Neutrophil (primary cell): ENCODE results near the gene DTX4.
"Not testable (repeated sequence)": the region's sequence is repeated elsewhere in the genome, so short reads cannot be mapped to it uniquely, and the experiment has no call there.

Experiments used
- H3K27ac ChIP-seq: fragments of 200-600 bp; sonication (generic); 2 replicates; pipeline ENCODE4 v1.5.1; 2016; ENCODE audit warnings: mild to moderate bottlenecking, moderate library complexity
- H3K27me3 ChIP-seq: fragments of 200-600 bp; sonication (generic); 2 replicates; pipeline ENCODE4 v1.6.0; 2016; ENCODE audit warnings: mild to moderate bottlenecking
- H3K36me3 ChIP-seq: fragments of 200-600 bp; sonication (generic); 2 replicates; pipeline ENCODE4 v1.5.1; 2017
- H3K4me1 ChIP-seq, 2 experiments: fragments of 200-600 bp in 1 of 2; sonication (generic) in 1 of 2; 1 replicate in 1 of 2; 2 replicates in 1 of 2; pipeline versions ENCODE4 v1.5.1 to v1.6.1; 2013 to 2016; ENCODE audit warnings: low read depth in 1 of 2, low read length in 1 of 2, mild to moderate bottlenecking in 1 of 2, moderate library complexity in 1 of 2; ENCODE audit not compliant: control insufficient read depth in 1 of 2, insufficient read depth in 1 of 2
- H3K4me3 ChIP-seq, 2 experiments: fragments of 200-600 bp in 1 of 2; sonication (generic) in 1 of 2; 1 replicate in 1 of 2; 2 replicates in 1 of 2; pipeline ENCODE4 v1.5.1; 2013 to 2016; ENCODE audit warnings: low read depth in 1 of 2, low read length in 1 of 2, mild to moderate bottlenecking in 1 of 2, moderate library complexity in 1 of 2
- H3K9me3 ChIP-seq: fragments of 200-600 bp; sonication (generic); 2 replicates; pipeline ENCODE4 v1.5.1; 2016
- TF ChIP-seq, protein P1 (sequence below): fragments of 200-600 bp; sonication (generic); IDR thresholded peaks from 2 replicates; pipeline ENCODE4 v1.5.1; 2016; ENCODE audit warnings: antibody characterized with exemption

DTX4 gene

DNA sequence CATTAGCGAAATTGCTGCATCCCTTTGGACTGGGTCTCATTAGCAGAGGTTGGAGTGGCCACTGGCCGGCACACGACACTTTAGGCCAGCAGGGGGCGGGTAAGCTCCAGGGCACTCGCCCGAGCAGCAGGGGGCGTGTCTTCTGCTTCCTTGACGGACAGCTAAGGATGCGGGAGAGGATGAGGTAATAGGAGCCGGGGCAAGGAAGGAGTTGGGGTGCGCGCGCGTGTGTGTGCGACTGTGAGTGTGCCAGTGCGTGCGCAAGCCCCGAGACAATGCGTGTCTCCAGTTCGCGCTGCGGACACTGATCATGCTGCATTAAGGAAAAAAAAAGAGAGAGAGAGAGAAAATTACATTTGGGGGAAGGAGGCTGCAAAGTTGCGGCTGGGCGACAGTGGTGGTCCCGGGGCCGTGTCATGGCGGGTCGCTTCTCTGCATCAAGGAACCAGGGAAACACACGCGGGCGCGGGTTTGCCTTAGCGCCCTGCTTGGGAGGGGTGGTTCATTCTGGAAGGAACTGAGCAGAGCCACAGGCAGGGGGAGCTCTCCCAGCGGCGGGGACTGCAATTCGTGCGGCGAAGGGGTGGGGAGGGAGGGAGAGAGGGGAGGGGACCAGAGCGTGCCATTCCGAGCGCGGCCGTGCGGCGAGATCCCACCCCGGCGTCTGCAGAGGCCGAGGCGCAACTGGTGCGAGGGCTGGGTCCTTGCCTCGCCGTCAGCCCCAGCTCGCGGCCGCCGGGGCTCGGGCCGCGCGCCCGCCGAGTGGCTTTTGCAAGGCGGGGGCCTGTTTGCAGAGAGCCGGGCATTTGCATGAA lies at the start of gene DTX4:
DTX4 (plus strand) TSS at position 625 of the 815 bp plus-strand sequence. CDS start 464 bp downstream, outside the sequence.
- peak within 1 kb of the TSS; percentile 81 for H3K27ac ChIP-seq
- no peaks in the 10 kb centered on the region for H3K9me3 ChIP-seq
- H3K27me3 ChIP-seq = peaks cover 43% of the 10 kb centered on the region
- H3K4me3 ChIP-seq = peak within 1 kb of the TSS; percentile 76 to 95
- TF ChIP-seq, protein P1, sequence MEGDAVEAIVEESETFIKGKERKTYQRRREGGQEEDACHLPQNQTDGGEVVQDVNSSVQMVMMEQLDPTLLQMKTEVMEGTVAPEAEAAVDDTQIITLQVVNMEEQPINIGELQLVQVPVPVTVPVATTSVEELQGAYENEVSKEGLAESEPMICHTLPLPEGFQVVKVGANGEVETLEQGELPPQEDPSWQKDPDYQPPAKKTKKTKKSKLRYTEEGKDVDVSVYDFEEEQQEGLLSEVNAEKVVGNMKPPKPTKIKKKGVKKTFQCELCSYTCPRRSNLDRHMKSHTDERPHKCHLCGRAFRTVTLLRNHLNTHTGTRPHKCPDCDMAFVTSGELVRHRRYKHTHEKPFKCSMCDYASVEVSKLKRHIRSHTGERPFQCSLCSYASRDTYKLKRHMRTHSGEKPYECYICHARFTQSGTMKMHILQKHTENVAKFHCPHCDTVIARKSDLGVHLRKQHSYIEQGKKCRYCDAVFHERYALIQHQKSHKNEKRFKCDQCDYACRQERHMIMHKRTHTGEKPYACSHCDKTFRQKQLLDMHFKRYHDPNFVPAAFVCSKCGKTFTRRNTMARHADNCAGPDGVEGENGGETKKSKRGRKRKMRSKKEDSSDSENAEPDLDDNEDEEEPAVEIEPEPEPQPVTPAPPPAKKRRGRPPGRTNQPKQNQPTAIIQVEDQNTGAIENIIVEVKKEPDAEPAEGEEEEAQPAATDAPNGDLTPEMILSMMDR = peak; percentile 92
- H3K4me1 ChIP-seq = peaks cover 23 to 26% of the 10 kb centered on the region in 2 experiments
- H3K36me3 ChIP-seq = peaks cover 7% of the 10 kb centered on the region

DNA sequence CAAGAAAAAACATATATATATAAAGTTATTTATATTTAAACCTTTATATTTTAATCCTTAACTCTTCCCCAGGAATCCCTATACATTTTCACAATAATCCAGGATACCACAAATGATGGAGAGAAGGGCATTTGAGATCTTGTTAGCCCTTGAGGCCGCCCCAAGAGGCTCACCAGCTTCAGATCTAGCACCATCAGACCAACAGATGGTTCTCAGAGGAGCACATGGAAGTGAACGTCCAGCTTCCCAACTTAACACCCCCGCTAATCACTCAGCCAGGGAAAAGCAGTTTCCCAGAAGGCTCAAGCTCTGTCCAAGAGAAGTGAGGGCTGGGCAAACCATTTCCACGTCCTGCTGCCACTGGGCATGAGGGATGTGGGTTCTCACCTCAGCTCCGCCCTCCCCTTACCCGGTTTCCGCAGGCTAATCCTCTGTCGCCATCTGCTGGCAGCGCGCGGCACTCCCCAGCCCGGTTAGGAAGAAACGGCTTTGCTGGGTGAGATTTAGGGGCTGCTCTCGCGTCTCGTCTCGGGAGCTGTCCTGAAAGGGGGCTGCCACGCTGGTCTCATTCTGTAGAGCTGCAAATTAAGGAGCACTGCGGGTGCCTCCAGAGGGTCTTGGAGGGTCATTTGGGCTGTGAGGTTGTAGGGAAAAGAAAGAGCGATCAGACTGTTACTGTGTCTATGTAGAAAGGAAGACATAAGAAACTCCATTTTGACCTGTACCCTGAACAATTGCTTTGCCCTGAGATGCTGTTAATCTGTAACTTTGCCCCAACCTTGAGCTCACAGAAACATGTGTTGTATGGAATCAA lies 36.1 kb upstream of the DTX4 start:
- TF ChIP-seq, protein P1 = peak; percentile 97
- Histone ChIP-seq H3K36me3 (no peaks in the 10 kb centered on the region), H3K27me3 (no peaks in the 10 kb centered on the region), H3K9me3 (no peaks in the 10 kb centered on the region), H3K27ac (no peak overlapping the region), H3K4me3 (peak overlapping the region in 1 of 2 experiments; percentile 5), H3K4me1 (peaks cover 5 to 6% of the 10 kb centered on the region in 2 experiments)

DNA sequence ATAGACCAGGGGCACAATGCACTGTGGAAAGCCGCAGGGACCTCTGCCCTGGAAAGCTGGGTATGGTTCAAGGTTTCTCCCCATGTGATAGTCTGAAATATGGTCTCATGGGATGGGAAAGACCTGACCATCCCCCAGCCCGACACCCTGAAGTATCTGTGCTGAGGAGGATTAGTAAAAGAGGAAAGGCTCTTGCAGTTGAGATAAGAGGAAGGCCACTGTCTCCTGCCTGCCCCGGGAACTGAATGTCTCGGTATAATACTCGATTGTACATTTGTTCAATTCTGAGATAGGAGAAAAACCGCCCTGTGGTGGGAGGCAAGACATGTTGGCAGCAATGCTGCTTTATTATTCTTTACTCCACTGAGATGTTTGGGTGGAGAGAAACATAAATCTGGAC lies 35.4 kb upstream of the DTX4 start:
- not testable (repeated sequence) for H3K9me3 ChIP-seq, H3K27me3 ChIP-seq, H3K36me3 ChIP-seq, H3K4me1 ChIP-seq, H3K27ac ChIP-seq, H3K4me3 ChIP-seq

DNA sequence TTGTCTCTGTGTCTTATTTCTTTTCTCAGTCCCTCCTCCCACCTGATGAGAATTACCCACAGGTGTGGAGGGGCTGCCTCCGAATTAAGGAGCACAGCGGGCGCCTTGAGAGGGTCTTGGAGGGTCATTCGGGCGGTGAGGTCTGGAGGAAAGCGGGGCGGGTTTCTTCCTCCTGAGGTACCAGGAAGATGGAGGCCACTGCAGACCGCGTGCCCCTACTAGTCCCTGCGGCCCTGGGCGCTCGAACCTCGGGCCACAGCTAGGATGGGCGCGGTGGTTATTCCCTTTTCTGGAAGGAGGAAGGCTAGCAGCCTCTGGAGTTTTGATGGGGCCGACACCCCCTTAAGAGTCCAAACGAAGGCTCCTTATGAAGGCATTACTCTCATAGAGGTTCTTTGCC lies 34.7 kb upstream of the DTX4 start:
- peaks cover 9 to 10% of the 10 kb centered on the region in 2 experiments for H3K4me1 ChIP-seq
- H3K27ac ChIP-seq = no peak overlapping the region
- H3K9me3 ChIP-seq = no peaks in the 10 kb centered on the region
- no peaks in the 10 kb centered on the region for H3K36me3 ChIP-seq
- TF ChIP-seq, protein P1 = no peak
- H3K27me3 ChIP-seq = no peaks in the 10 kb centered on the region
- no peak overlapping the region for H3K4me3 ChIP-seq

DNA sequence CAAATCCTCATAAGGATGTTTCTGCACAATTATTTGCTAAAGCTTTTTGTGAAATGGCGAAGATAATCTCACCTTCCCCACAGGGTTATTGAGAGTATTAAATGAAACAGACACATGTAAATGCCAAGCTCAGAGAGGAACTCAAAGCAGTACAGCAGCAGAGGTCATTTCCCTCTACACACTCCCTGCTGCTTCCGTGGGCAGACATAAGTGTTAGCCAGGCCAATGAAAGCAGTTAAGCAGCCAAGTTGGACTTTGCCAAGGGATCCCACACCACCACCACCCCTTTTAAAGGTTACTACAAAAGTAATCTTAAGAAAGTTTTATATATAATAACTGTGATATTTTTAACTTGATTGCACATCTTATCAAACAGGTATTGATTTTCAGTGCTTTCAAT lies 33.3 kb upstream of the DTX4 start:
- H3K9me3 ChIP-seq = no peaks in the 10 kb centered on the region
- H3K36me3 ChIP-seq = no peaks in the 10 kb centered on the region
- H3K4me3 ChIP-seq = no peak overlapping the region
- peaks cover 23% of the 10 kb centered on the region in 2 experiments for H3K4me1 ChIP-seq
- H3K27me3 ChIP-seq = no peaks in the 10 kb centered on the region
- TF ChIP-seq, protein P1 = no peak
- no peak overlapping the region for H3K27ac ChIP-seq

DNA sequence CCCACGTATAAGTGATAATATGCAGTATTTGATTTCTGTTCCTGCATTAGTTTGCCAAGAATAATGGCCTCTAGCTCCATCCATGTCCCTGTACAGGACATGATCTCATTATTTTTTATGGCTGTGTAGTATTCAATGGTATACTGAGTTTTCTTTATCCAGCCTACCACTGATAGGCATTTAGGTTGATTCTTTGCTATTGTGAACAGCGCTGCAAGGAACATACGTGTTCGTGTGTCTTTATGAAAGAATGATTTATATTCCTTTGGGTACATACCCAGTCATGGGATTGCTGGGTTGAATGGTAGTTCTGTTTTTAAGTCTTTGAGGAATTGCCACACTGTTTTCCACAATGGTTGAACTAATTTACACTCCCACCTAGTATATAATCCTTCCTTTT lies 30.7 kb upstream of the DTX4 start:
- H3K9me3 ChIP-seq = no peaks in the 10 kb centered on the region
- H3K36me3 ChIP-seq = no peaks in the 10 kb centered on the region
- H3K27me3 ChIP-seq = no peaks in the 10 kb centered on the region
- peaks cover 43% of the 10 kb centered on the region in 2 experiments for H3K4me1 ChIP-seq
- TF ChIP-seq, protein P1 = no peak
- no peak overlapping the region for H3K27ac ChIP-seq
- H3K4me3 ChIP-seq = no peak overlapping the region
